Measurements from ENCODE around the gene ARID2.

- TF ChIP-seq, protein P1, sequence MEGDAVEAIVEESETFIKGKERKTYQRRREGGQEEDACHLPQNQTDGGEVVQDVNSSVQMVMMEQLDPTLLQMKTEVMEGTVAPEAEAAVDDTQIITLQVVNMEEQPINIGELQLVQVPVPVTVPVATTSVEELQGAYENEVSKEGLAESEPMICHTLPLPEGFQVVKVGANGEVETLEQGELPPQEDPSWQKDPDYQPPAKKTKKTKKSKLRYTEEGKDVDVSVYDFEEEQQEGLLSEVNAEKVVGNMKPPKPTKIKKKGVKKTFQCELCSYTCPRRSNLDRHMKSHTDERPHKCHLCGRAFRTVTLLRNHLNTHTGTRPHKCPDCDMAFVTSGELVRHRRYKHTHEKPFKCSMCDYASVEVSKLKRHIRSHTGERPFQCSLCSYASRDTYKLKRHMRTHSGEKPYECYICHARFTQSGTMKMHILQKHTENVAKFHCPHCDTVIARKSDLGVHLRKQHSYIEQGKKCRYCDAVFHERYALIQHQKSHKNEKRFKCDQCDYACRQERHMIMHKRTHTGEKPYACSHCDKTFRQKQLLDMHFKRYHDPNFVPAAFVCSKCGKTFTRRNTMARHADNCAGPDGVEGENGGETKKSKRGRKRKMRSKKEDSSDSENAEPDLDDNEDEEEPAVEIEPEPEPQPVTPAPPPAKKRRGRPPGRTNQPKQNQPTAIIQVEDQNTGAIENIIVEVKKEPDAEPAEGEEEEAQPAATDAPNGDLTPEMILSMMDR (conservative IDR thresholded peaks at IDR 0.05; ENCODE audit: low read length) = no peak
- no peak for TF ChIP-seq EZH2phosphoT487 (IDR thresholded peaks at IDR 0.05; ENCODE audit: borderline replicate concordance, low read depth, low read length)
Measured at GRCh38 chr12:45680362-45680761, 49.1 kb upstream of the ARID2 start.

All from OCI-LY7 (cell line).